ENCODE results near the gene CLIP2. TPM values are rescaled to one million over a fixed set of nuclear protein-coding genes. Genes with fewer than 3 reads are reported as not detected.
"Not testable (repeated sequence)": the region's sequence is repeated elsewhere in the genome, so short reads cannot be mapped to it uniquely, and the experiment has no call there.

The CLIP2 gene
- polyA plus RNA-seq, 1 of the 3 experiments (the other 2 are of a cell fraction) = 14.3 TPM

DNA sequence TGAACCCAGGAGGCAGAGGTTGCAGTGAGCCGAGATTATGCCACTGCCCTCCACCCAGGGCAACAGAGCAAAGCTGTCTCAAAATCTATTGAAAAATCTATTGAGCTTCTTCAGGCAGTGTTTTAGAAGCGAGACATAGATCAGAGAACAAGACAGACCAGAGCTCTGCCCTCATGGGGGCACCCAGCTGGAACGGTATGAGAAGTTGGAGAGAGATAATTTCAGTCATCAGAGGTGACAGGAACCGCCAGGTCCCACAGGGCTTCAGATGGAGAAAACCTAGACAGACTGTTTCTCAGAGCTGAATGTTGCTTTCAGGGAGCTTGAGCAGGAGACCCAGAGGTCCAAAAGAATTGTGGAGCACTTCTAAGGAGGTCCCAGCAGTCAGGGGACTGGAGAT is 150.3 kb downstream of the CLIP2 start:
- 92% methylated on average over 4 of the region's 4 CpGs for WGBS (ENCODE audit: low lambda C conversion rate)
- peaks cover 11% of the 10 kb centered on the region for H3K9me3 ChIP-seq
- H3K27ac ChIP-seq (ENCODE audit: low read depth in 2 of 2, low read length in 1 of 2) = no peak overlapping the region
- no peak for DNase-seq
- no peaks in the 10 kb centered on the region for H4K20me1 ChIP-seq (ENCODE audit: insufficient read depth)
- ChIA-PET CTCF (interaction anchor here (1.1 to 4.3 kb wide), 5 partner anchors 8 to 34 kb away, joined by 3 to 40 read pairs (median 8); no protein-coding TSS in a partner anchor), POLR2A (no interaction called here)
- H3K27me3 ChIP-seq (ENCODE audit: insufficient read depth) = no peaks in the 10 kb centered on the region
- H3K4me1 ChIP-seq (ENCODE audit: control insufficient read depth in 1 of 2, insufficient read depth in 2 of 2, low read depth in 1 of 2, low read length in 1 of 2) = no peaks in the 10 kb centered on the region
- H3F3A ChIP-seq (replicated peaks; ENCODE audit: insufficient read depth) = no peaks in the 10 kb centered on the region
- H2AFZ ChIP-seq (ENCODE audit: low read depth) = no peak overlapping the region
- no peak overlapping the region for H3K9ac ChIP-seq
- H3K4me2 ChIP-seq = no peak overlapping the region
- TF ChIP-seq FOXM1 (IDR thresholded peaks at IDR 0.05; ENCODE audit: low read depth) = no peak
- no peak for TF ChIP-seq GATA2 (CRISPR knock-in tag; IDR thresholded peaks at IDR 0.05)
- no peak for TF ChIP-seq RXRA (IDR thresholded peaks at IDR 0.05; ENCODE audit: borderline replicate concordance, low read depth)
- H3K36me3 ChIP-seq (replicated peaks in 1 of 2; ENCODE audit: control insufficient read depth in 1 of 2, insufficient read depth in 2 of 2, low read length in 1 of 2) = peaks cover 0 to 5% of the 10 kb centered on the region in 2 experiments
- H3K4me3 ChIP-seq (ENCODE audit: low read depth in 2 of 2, low read length in 1 of 2) = no peak overlapping the region
- H3K79me2 ChIP-seq (ENCODE audit: insufficient read depth) = no peaks in the 10 kb centered on the region
- no peaks in the 10 kb centered on the region for H3K9me2 ChIP-seq

DNA sequence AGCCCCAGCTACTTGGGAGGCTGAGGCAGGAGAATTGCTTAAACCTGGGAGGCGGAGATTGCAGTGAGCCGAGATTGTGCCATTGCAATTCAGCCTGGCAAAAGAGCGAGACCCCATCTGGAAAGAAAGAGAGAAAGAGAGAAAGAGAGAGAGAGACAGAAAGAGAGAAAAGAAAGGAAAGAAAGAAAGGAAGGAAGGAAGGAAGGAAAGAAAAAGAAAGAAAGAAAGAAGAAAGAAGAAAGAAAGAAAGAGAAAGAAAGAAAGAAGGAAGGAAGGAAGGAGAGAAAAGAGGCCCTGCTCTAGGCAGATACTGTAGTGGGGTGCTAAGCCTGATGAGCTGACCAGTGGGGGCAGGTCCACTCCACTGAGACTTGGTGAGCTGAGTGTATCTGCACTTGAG is 150.9 kb downstream of the CLIP2 start:
- H4K20me1 ChIP-seq (ENCODE audit: insufficient read depth); H3K79me2 ChIP-seq (ENCODE audit: insufficient read depth); H3K4me3 ChIP-seq (ENCODE audit: low read depth in 2 of 2, low read length in 1 of 2); H3K27me3 ChIP-seq (ENCODE audit: insufficient read depth); POLR2A ChIA-PET; H3K4me1 ChIP-seq (ENCODE audit: control insufficient read depth in 1 of 2, insufficient read depth in 2 of 2, low read depth in 1 of 2, low read length in 1 of 2); H3K36me3 ChIP-seq (replicated peaks in 1 of 2; ENCODE audit: control insufficient read depth in 1 of 2, insufficient read depth in 2 of 2, low read length in 1 of 2); H3K4me2 ChIP-seq; H2AFZ ChIP-seq (ENCODE audit: low read depth); H3K27ac ChIP-seq (ENCODE audit: low read depth in 2 of 2, low read length in 1 of 2); DNase-seq; H3K9ac ChIP-seq; H3F3A ChIP-seq (replicated peaks; ENCODE audit: insufficient read depth); H3K9me2 ChIP-seq: not testable (repeated sequence)
- 89% methylated on average over 3 of the region's 3 CpGs for WGBS (ENCODE audit: low lambda C conversion rate)
- peaks cover 11% of the 10 kb centered on the region for H3K9me3 ChIP-seq
- CTCF ChIA-PET = interaction anchor here (0.6 to 4.3 kb wide), 5 partner anchors 9 to 127 kb away, joined by 3 to 40 read pairs (median 3); no protein-coding TSS in a partner anchor

GRCh38 chr7:74441801-74442200 is 152.6 kb downstream of the CLIP2 start:
- Histone ChIP-seq H4K20me1 (ENCODE audit: insufficient read depth) (no peaks in the 10 kb centered on the region), H3K27me3 (ENCODE audit: insufficient read depth) (no peaks in the 10 kb centered on the region), H3K9me2 (no peaks in the 10 kb centered on the region), H3K9ac (no peak overlapping the region), H3K4me1 (ENCODE audit: control insufficient read depth in 1 of 2, insufficient read depth in 2 of 2, low read depth in 1 of 2, low read length in 1 of 2) (no peaks in the 10 kb centered on the region), H3K9me3 (peaks cover 11% of the 10 kb centered on the region), H3K27ac (ENCODE audit: low read depth in 2 of 2, low read length in 1 of 2) (no peak overlapping the region), H3K79me2 (ENCODE audit: insufficient read depth) (no peaks in the 10 kb centered on the region), H3K4me2 (no peak overlapping the region), H3K36me3 (replicated peaks in 1 of 2; ENCODE audit: control insufficient read depth in 1 of 2, insufficient read depth in 2 of 2, low read length in 1 of 2) (peaks cover 0 to 5% of the 10 kb centered on the region in 2 experiments), H3F3A (replicated peaks; ENCODE audit: insufficient read depth) (no peaks in the 10 kb centered on the region), H3K4me3 (ENCODE audit: low read depth in 2 of 2, low read length in 1 of 2) (no peak overlapping the region), H2AFZ (ENCODE audit: low read depth) (no peak overlapping the region)
- 70% methylated on average over 10 of the region's 10 CpGs for WGBS (ENCODE audit: low lambda C conversion rate)
- DNase-seq = peak; percentile 27
- ChIA-PET POLR2A (interaction anchor here (0.6 kb wide), 1 partner anchor 212 kb away, joined by 3 read pairs; no protein-coding TSS in a partner anchor), CTCF (interaction anchor here (0.9 to 4.3 kb wide), 5 partner anchors 9 to 125 kb away, joined by 3 to 40 read pairs (median 7); no protein-coding TSS in a partner anchor)
- no peak for TF ChIP-seq FOSL2 (IDR thresholded peaks at IDR 0.05; ENCODE audit: borderline replicate concordance, low read depth)
